COR-L47 (cell line): Measurements from ENCODE around the gene TRMT1L.
"Not testable (repeated sequence)": the region's sequence is repeated elsewhere in the genome, so short reads cannot be mapped to it uniquely, and the experiment has no call there.

ENCODE experiments used
- DNase-seq: peaks from one replicate; lab custom pipeline; 2025; lab: John Stamatoyannopoulos, UW

TRMT1L gene

GRCh38 chr1:185156854-185157598 lies at the start of gene TRMT1L, which contains the start of gene SWT1:
Gene TRMT1L, minus strand, starts transcription at chr1:185156953. Its CDS starts 241 bp downstream, at chr1:185156712.
Gene SWT1, plus strand, starts transcription at chr1:185157167. Its CDS starts 3,675 bp downstream, at chr1:185160842.
- peak; percentile 99 for DNase-seq

- DNase-seq = no peak
These were observed 44.1 kb upstream of the TRMT1L start for GRCh38 chr1:185200889-185201288.

- not testable (repeated sequence) for DNase-seq
These were observed 42.0 kb upstream of the TRMT1L start for GRCh38 chr1:185198712-185199111.

- DNase-seq = no peak
These were observed 37.0 kb upstream of the TRMT1L start for GRCh38 chr1:185193756-185194155.

GRCh38 chr1:185170291-185170848 lies 13.6 kb upstream of the TRMT1L start:
- peak; percentile 76 for DNase-seq

- DNase-seq = no peak
These were observed 9.4 kb upstream of the TRMT1L start for GRCh38 chr1:185166106-185166505.

- no peak for DNase-seq
These were observed 5.7 kb upstream of the TRMT1L start for GRCh38 chr1:185162491-185162890.

GRCh38 chr1:185159966-185160365 lies 3.2 kb upstream of the TRMT1L start:
- DNase-seq = no peak

- DNase-seq = no peak
These were observed 2.0 kb upstream of the TRMT1L start for GRCh38 chr1:185158800-185159199.

- DNase-seq = peak; percentile 5
These were observed 1.1 kb upstream of the TRMT1L start for GRCh38 chr1:185157599-185158412.

GRCh38 chr1:185156288-185156853 lies 382 bp downstream of the TRMT1L start:
- no peak for DNase-seq

GRCh38 chr1:185155600-185156287 lies 1.0 kb downstream of the TRMT1L start:
- DNase-seq = no peak

GRCh38 chr1:185154912-185155513 lies 1.7 kb downstream of the TRMT1L start:
- no peak for DNase-seq

- DNase-seq = no peak
These were observed 4.5 kb downstream of the TRMT1L start for GRCh38 chr1:185152187-185152767.

GRCh38 chr1:185151215-185151614 lies 5.5 kb downstream of the TRMT1L start:
- no peak for DNase-seq

GRCh38 chr1:185144233-185144632 lies 12.5 kb downstream of the TRMT1L start:
- DNase-seq = no peak

GRCh38 chr1:185139246-185139645 lies 17.5 kb downstream of the TRMT1L start:
- DNase-seq = no peak

- DNase-seq = no peak
These were observed 18.7 kb downstream of the TRMT1L start for GRCh38 chr1:185137896-185138545.

GRCh38 chr1:185132534-185132933 lies 24.2 kb downstream of the TRMT1L start:
- no peak for DNase-seq

- no peak for DNase-seq
These were observed 27.0 kb downstream of the TRMT1L start for GRCh38 chr1:185129708-185130107.
